Sigmoid colon (tissue), 7 donors: ENCODE measurements around the gene WDHD1. TPM values are rescaled to one million over a fixed set of nuclear protein-coding genes. Genes with fewer than 3 reads are reported as not detected.

Experiments used
- DNase-seq: peaks from one replicate; pipeline ENCODE4 v3.0.0-alpha.2; 2019
- H3K27ac ChIP-seq, 4 donors: fragments of 200-600 bp; sonication (generic); one replicate each; pipeline ENCODE4 v1.5.1; 2016 to 2019; ENCODE audit warnings: mild to moderate bottlenecking in 1 of 4
- H3K27me3 ChIP-seq, 3 donors: fragments of 200-600 bp; sonication (generic); one replicate each; pipeline ENCODE4 v1.5.1; 2019; ENCODE audit warnings: mild to moderate bottlenecking in 1 of 3
- H3K36me3 ChIP-seq, 4 donors: fragments of 200-600 bp; sonication (generic); one replicate each; pipeline ENCODE4 v1.5.1; 2016 to 2019
- H3K4me1 ChIP-seq, 4 donors: fragments of 200-600 bp; sonication (generic); one replicate each; pipeline ENCODE4 v1.5.1; 2017 to 2019
- H3K4me3 ChIP-seq, 4 donors: fragments of 200-600 bp; sonication (generic); one replicate each; pipeline ENCODE4 v1.5.1; 2017 to 2019; ENCODE audit warnings: mild to moderate bottlenecking in 2 of 4, moderate library complexity in 1 of 4
- H3K9me3 ChIP-seq, 4 donors: fragments of 200-600 bp in 3 of 4; sonication (generic) in 3 of 4; one replicate each; pipeline versions ENCODE4 v1.5.1 to v1.6.1; 2013 to 2019
- CTCF ChIP-seq, 4 experiments: fragments of 450-650 bp in 3 of 4; fragments of 200-600 bp in 1 of 4; IDR thresholded peaks; one replicate each; pipeline ENCODE4 v1.5.1; 2016 to 2019; ENCODE audit warnings: antibody characterized with exemption in 4 of 4, mild to moderate bottlenecking in 3 of 4, moderate library complexity in 2 of 4
- EP300 ChIP-seq, 4 donors: sonication (generic); formaldehyde crosslinking; IDR thresholded peaks; one replicate each; pipeline ENCODE4 v1.6.1; 2017; ENCODE audit warnings: antibody characterized with exemption in 4 of 4
- POLR2A ChIP-seq, 2 donors: fragments of 450-650 bp; IDR thresholded peaks; one replicate each; pipeline ENCODE4 v1.6.1; 2016; ENCODE audit warnings: antibody characterized with exemption in 2 of 2, mild to moderate bottlenecking in 2 of 2, moderate library complexity in 2 of 2
- POLR2AphosphoS5 ChIP-seq, 4 donors: sonication (generic); formaldehyde crosslinking; IDR thresholded peaks; one replicate each; pipeline ENCODE4 v1.6.1; 2017; ENCODE audit warnings: antibody characterized with exemption in 4 of 4
- whole genome bisulfite sequencing, 2 donors: extraction: QIAGEN DNeasy Blood & Tissue Kit; methylation state at CpG; one replicate each; pipeline ENCODE4 v1.1.7; 2013; 5-methylcytosine and 5-hydroxymethylcytosine counted together
- intact Hi-C: fragments of 100-400 bp; cut with DNase I; formaldehyde crosslinking; loops from one replicate; pipeline ENCODE4 v1.15.1; 2023
- polyA plus RNA-seq, 3 donors: library from polyadenylated mRNA; stranded (reverse); fragments of 200-250 nt; gene quantifications; one replicate each; pipeline ENCODE4 v1.2.3, GENCODE V29; 2013
- total RNA-seq, 4 donors: library from RNA; depleted of rRNA; stranded (reverse); fragments of >200 nt; gene quantifications; one replicate each; pipeline ENCODE4 v1.1.0, GENCODE V29; 2016
- donor health status: healthy with polysubstance abuse.
- donor health status: Bipolar disorder and iron deficiency.
- donor health status: healthy.

WDHD1 gene
- total and polyA plus RNA-seq, 7 donors: 0.60 to 4.0 (median 1.1) TPM

GRCh38 chr14:54947230-54947629, 79.7 kb downstream of the WDHD1 start:
- intact Hi-C loops: no loop called here
- H3K9me3 ChIP-seq: no peaks in the 10 kb centered on the region
- no peaks in the 10 kb centered on the region for H3K36me3 ChIP-seq
- 86 to 94% methylated on average over 3 of the region's 3 CpGs for WGBS, 2 donors
- no peaks in the 10 kb centered on the region for H3K4me1 ChIP-seq
- TF ChIP-seq POLR2A (IDR thresholded peaks at IDR 0.05): no peak
- no peak for TF ChIP-seq POLR2AphosphoS5 (IDR thresholded peaks at IDR 0.05)
- TF ChIP-seq EP300 (IDR thresholded peaks at IDR 0.05): no peak
- no peak for TF ChIP-seq CTCF (IDR thresholded peaks at IDR 0.05)
- no peaks in the 10 kb centered on the region for H3K27me3 ChIP-seq
- H3K4me3 ChIP-seq: no peak overlapping the region
- no peak overlapping the region for H3K27ac ChIP-seq
- no peak for DNase-seq

GRCh38 chr14:54946500-54946899, 80.4 kb downstream of the WDHD1 start:
- intact Hi-C loops: no loop called here
- Histone ChIP-seq H3K36me3 (no peaks in the 10 kb centered on the region), H3K4me1 (no peaks in the 10 kb centered on the region), H3K27ac (no peak overlapping the region), H3K27me3 (no peaks in the 10 kb centered on the region), H3K9me3 (no peaks in the 10 kb centered on the region), H3K4me3 (no peak overlapping the region)
- whole genome bisulfite sequencing, 2 donors: 94 to 98% methylated on average over 4 of the region's 4 CpGs
- no peak for DNase-seq
- no peak for TF ChIP-seq POLR2AphosphoS5 (IDR thresholded peaks at IDR 0.05)
- TF ChIP-seq POLR2A (IDR thresholded peaks at IDR 0.05): no peak
- TF ChIP-seq CTCF (IDR thresholded peaks at IDR 0.05): no peak
- no peak for TF ChIP-seq EP300 (IDR thresholded peaks at IDR 0.05)

- Histone ChIP-seq H3K36me3 (no peaks in the 10 kb centered on the region), H3K4me1 (no peaks in the 10 kb centered on the region), H3K9me3 (no peaks in the 10 kb centered on the region), H3K4me3 (no peak overlapping the region), H3K27ac (no peak overlapping the region), H3K27me3 (no peaks in the 10 kb centered on the region)
- 93 to 95% methylated on average over 9 of the region's 9 CpGs for WGBS, 2 donors
- intact Hi-C loops: no loop called here
- DNase-seq: no peak
- TF ChIP-seq POLR2A (IDR thresholded peaks at IDR 0.05) (no peak), POLR2AphosphoS5 (IDR thresholded peaks at IDR 0.05) (no peak), CTCF (IDR thresholded peaks at IDR 0.05) (no peak), EP300 (IDR thresholded peaks at IDR 0.05) (no peak)
Measured at GRCh38 chr14:54944737-54945391, 82.0 kb downstream of the WDHD1 start.

- H3K36me3 ChIP-seq: no peaks in the 10 kb centered on the region
- no peak for DNase-seq
- TF ChIP-seq POLR2AphosphoS5 (IDR thresholded peaks at IDR 0.05) (no peak), EP300 (IDR thresholded peaks at IDR 0.05) (no peak), POLR2A (IDR thresholded peaks at IDR 0.05) (no peak), CTCF (IDR thresholded peaks at IDR 0.05) (no peak)
- no peaks in the 10 kb centered on the region for H3K27me3 ChIP-seq
- H3K4me1 ChIP-seq: no peaks in the 10 kb centered on the region
- WGBS, 2 donors: 69 to 80% methylated on average over 4 of the region's 4 CpGs
- no peak overlapping the region for H3K4me3 ChIP-seq
- H3K9me3 ChIP-seq: no peaks in the 10 kb centered on the region
- intact Hi-C loops: no loop called here
- H3K27ac ChIP-seq: no peak overlapping the region
Measured at GRCh38 chr14:54942913-54943312, 84.0 kb downstream of the WDHD1 start.

GRCh38 chr14:54936816-54937215, 90.1 kb downstream of the WDHD1 start:
- Histone ChIP-seq H3K27ac (no peak overlapping the region), H3K27me3 (no peaks in the 10 kb centered on the region), H3K4me3 (no peak overlapping the region), H3K36me3 (no peaks in the 10 kb centered on the region), H3K4me1 (no peaks in the 10 kb centered on the region), H3K9me3 (no peaks in the 10 kb centered on the region)
- 95 to 97% methylated on average over 1 of the region's 1 CpG for WGBS, 2 donors
- DNase-seq: no peak
- intact Hi-C loops: no loop called here
- TF ChIP-seq EP300 (IDR thresholded peaks at IDR 0.05): no peak
- TF ChIP-seq POLR2A (IDR thresholded peaks at IDR 0.05): no peak
- no peak for TF ChIP-seq CTCF (IDR thresholded peaks at IDR 0.05)
- TF ChIP-seq POLR2AphosphoS5 (IDR thresholded peaks at IDR 0.05): no peak
